ENCODE measurements around the gene EDA.

DNA sequence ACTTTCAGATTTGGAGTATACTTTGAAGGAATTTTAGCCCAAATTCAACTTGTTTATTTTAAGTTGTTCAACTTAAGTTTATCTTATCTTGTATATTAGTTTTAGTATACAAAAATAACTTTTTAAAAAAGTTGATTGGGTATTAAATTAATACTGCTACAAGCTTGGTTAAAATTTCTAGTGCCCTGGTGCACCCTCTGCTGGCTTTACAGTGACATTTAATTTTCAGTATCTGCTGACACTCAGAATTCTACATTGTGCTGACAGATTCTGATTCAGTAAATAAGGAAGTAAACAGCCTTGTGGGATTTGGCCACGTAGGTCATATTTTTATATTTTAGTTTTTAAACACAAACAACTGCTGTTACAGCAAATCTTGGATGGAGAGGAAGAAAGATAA, 2.9 kb downstream of the EDA start:
- TF ChIP-seq, protein P1, sequence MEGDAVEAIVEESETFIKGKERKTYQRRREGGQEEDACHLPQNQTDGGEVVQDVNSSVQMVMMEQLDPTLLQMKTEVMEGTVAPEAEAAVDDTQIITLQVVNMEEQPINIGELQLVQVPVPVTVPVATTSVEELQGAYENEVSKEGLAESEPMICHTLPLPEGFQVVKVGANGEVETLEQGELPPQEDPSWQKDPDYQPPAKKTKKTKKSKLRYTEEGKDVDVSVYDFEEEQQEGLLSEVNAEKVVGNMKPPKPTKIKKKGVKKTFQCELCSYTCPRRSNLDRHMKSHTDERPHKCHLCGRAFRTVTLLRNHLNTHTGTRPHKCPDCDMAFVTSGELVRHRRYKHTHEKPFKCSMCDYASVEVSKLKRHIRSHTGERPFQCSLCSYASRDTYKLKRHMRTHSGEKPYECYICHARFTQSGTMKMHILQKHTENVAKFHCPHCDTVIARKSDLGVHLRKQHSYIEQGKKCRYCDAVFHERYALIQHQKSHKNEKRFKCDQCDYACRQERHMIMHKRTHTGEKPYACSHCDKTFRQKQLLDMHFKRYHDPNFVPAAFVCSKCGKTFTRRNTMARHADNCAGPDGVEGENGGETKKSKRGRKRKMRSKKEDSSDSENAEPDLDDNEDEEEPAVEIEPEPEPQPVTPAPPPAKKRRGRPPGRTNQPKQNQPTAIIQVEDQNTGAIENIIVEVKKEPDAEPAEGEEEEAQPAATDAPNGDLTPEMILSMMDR (conservative IDR thresholded peaks at IDR 0.05), result peak; percentile 70
- TF ChIP-seq ZFX (IDR thresholded peaks at IDR 0.05), result no peak
